Measurements from ENCODE around the gene FBN3. TPM values are rescaled to one million over a fixed set of nuclear protein-coding genes. Genes with fewer than 3 reads are reported as not detected.

The FBN3 gene
- polyA plus RNA-seq, 1 donor (not counting 4 experiments of a cell fraction or from before 2014, with no cell fraction given), result not detected

- Histone ChIP-seq H3K4me2 (ENCODE audit: control insufficient read depth, extremely low read depth, insufficient read depth, low read depth, low read length) (no peak overlapping the region), H2AFZ (ENCODE audit: control insufficient read depth, low read length) (no peak overlapping the region), H3K9me3 (ENCODE audit: control insufficient read depth, low read depth, low read length) (no peaks in the 10 kb centered on the region), H3K4me1 (ENCODE audit: control insufficient read depth, extremely low read depth, insufficient read depth, low read length) (no peaks in the 10 kb centered on the region), H3K9me1 (ENCODE audit: control insufficient read depth, extremely low read depth, insufficient read depth, low read length) (no peaks in the 10 kb centered on the region), H3K27ac (ENCODE audit: control insufficient read depth, insufficient read depth, low read length) (no peak overlapping the region), H3K9ac (ENCODE audit: control insufficient read depth, extremely low read depth, insufficient read depth, low read length) (no peak overlapping the region), H4K20me1 (ENCODE audit: control insufficient read depth, extremely low read depth, insufficient read depth, low read length) (no peaks in the 10 kb centered on the region), H3K4me3 (ENCODE audit: control insufficient read depth in 2 of 3, extremely low read depth in 1 of 3, insufficient read depth in 2 of 3, low read depth in 1 of 3, low read length in 3 of 3) (no peak overlapping the region), H3K79me2 (ENCODE audit: control insufficient read depth, insufficient read depth, low read length) (no peaks in the 10 kb centered on the region), H3K36me3 (ENCODE audit: control insufficient read depth in 2 of 2, extremely low read depth in 1 of 2, insufficient read depth in 2 of 2, low read length in 2 of 2) (no peaks in the 10 kb centered on the region), H3K27me3 (ENCODE audit: control insufficient read depth, extremely low read depth, insufficient read depth, low read length) (no peaks in the 10 kb centered on the region)
- TF ChIP-seq CTCF (optimal IDR thresholded peaks at IDR 0.05 in 1 of 3, IDR thresholded peaks at IDR 0.05 in 1 of 3, conservative IDR thresholded peaks at IDR 0.05 in 1 of 3; ENCODE audit: extremely low read depth in 1 of 3, insufficient read depth in 2 of 3, low read length in 3 of 3) (no peak), EZH2 (IDR thresholded peaks at IDR 0.05; ENCODE audit: low read length) (no peak)
- dilution Hi-C loops (cut with MboI; ENCODE audit: extremely low pct_ligation_motif_present, low sequenced_read_pairs), result no loop called here
- FAIRE-seq (no peak), DNase-seq (ENCODE audit: low read depth, low spot score) (no peak)
These were observed 106.5 kb downstream of the FBN3 start for GRCh38 chr19:8042900-8043299.

- dilution Hi-C loops (cut with MboI; ENCODE audit: extremely low pct_ligation_motif_present, low sequenced_read_pairs), result no loop called here
These were observed 107.9 kb downstream of the FBN3 start for GRCh38 chr19:8041531-8041931.

More at GRCh38 chr19:8041531-8041931, 107.9 kb downstream of the FBN3 start:
- H3K27me3 ChIP-seq (ENCODE audit: control insufficient read depth, extremely low read depth, insufficient read depth, low read length), result no peaks in the 10 kb centered on the region
- H2AFZ ChIP-seq (ENCODE audit: control insufficient read depth, low read length), result no peak overlapping the region
- H3K79me2 ChIP-seq (ENCODE audit: control insufficient read depth, insufficient read depth, low read length), result no peaks in the 10 kb centered on the region
- no peaks in the 10 kb centered on the region for H3K4me1 ChIP-seq (ENCODE audit: control insufficient read depth, extremely low read depth, insufficient read depth, low read length)
- H3K27ac ChIP-seq (ENCODE audit: control insufficient read depth, insufficient read depth, low read length), result no peak overlapping the region
- TF ChIP-seq EZH2 (IDR thresholded peaks at IDR 0.05; ENCODE audit: low read length) (no peak), CTCF (optimal IDR thresholded peaks at IDR 0.05 in 1 of 3, IDR thresholded peaks at IDR 0.05 in 1 of 3, conservative IDR thresholded peaks at IDR 0.05 in 1 of 3; ENCODE audit: extremely low read depth in 1 of 3, insufficient read depth in 2 of 3, low read length in 3 of 3) (no peak)
- no peaks in the 10 kb centered on the region for H4K20me1 ChIP-seq (ENCODE audit: control insufficient read depth, extremely low read depth, insufficient read depth, low read length)
- no peaks in the 10 kb centered on the region for H3K9me3 ChIP-seq (ENCODE audit: control insufficient read depth, low read depth, low read length)
- DNase-seq (ENCODE audit: low read depth, low spot score) (no peak), FAIRE-seq (no peak)
- H3K36me3 ChIP-seq (ENCODE audit: control insufficient read depth in 2 of 2, extremely low read depth in 1 of 2, insufficient read depth in 2 of 2, low read length in 2 of 2), result no peaks in the 10 kb centered on the region
- H3K9me1 ChIP-seq (ENCODE audit: control insufficient read depth, extremely low read depth, insufficient read depth, low read length), result no peaks in the 10 kb centered on the region
- H3K9ac ChIP-seq (ENCODE audit: control insufficient read depth, extremely low read depth, insufficient read depth, low read length), result no peak overlapping the region
- no peak overlapping the region for H3K4me2 ChIP-seq (ENCODE audit: control insufficient read depth, extremely low read depth, insufficient read depth, low read depth, low read length)
- no peak overlapping the region for H3K4me3 ChIP-seq (ENCODE audit: control insufficient read depth in 2 of 3, extremely low read depth in 1 of 3, insufficient read depth in 2 of 3, low read depth in 1 of 3, low read length in 3 of 3)

All from keratinocyte (primary cell).